Retina (tissue), 1 donor: ENCODE measurements around the gene PLPPR2.
"Not testable (repeated sequence)": the region's sequence is repeated elsewhere in the genome, so short reads cannot be mapped to it uniquely, and the experiment has no call there.

Source experiments
- DNase-seq: peaks from one replicate; pipeline ENCODE4 v3.0.0-alpha.2; 2016

Gene PLPPR2

GRCh38 chr19:11374433-11375142 is 19.4 kb downstream of the PLPPR2 start, which contains the start of gene SWSAP1:
Gene SWSAP1, plus strand, starts transcription at chr19:11374666. Its CDS starts 15 bp downstream, at chr19:11374681.
- DNase-seq, result peak; percentile 100

GRCh38 chr19:11375143-11375948 is 20.1 kb downstream of the PLPPR2 start:
- no peak for DNase-seq

- DNase-seq, result no peak
These were observed 22.0 kb downstream of the PLPPR2 start for GRCh38 chr19:11377237-11377636.

GRCh38 chr19:11377756-11378155 is 22.5 kb downstream of the PLPPR2 start:
- DNase-seq, result no peak

GRCh38 chr19:11378319-11379189 is 23.3 kb downstream of the PLPPR2 start:
- peak; percentile 72 for DNase-seq

- DNase-seq, result not testable (repeated sequence)
These were observed 24.1 kb downstream of the PLPPR2 start for GRCh38 chr19:11379269-11379845.

- DNase-seq, result no peak
These were observed 24.7 kb downstream of the PLPPR2 start for GRCh38 chr19:11379857-11380350.

GRCh38 chr19:11380653-11381537 is 25.7 kb downstream of the PLPPR2 start:
- DNase-seq, result peak; percentile 98

- DNase-seq, result peak; percentile 48
These were observed 27.9 kb downstream of the PLPPR2 start for GRCh38 chr19:11382898-11383705.

- no peak for DNase-seq
These were observed 28.4 kb downstream of the PLPPR2 start for GRCh38 chr19:11383706-11384048.

GRCh38 chr19:11384778-11385129 is 29.5 kb downstream of the PLPPR2 start:
- no peak for DNase-seq

- no peak for DNase-seq
These were observed 32.2 kb downstream of the PLPPR2 start for GRCh38 chr19:11387162-11388034.

GRCh38 chr19:11390359-11390758 is 35.1 kb downstream of the PLPPR2 start:
- DNase-seq, result no peak

- no peak for DNase-seq
These were observed 35.9 kb downstream of the PLPPR2 start for GRCh38 chr19:11390933-11391680.

GRCh38 chr19:11397089-11397610 is 41.9 kb downstream of the PLPPR2 start:
- no peak for DNase-seq

GRCh38 chr19:11399667-11400066 is 44.4 kb downstream of the PLPPR2 start:
- no peak for DNase-seq

- no peak for DNase-seq
These were observed 45.6 kb downstream of the PLPPR2 start for GRCh38 chr19:11400798-11401197.

- DNase-seq, result no peak
These were observed 46.7 kb downstream of the PLPPR2 start for GRCh38 chr19:11401808-11402543.
